KMS-11 (cell line): Measurements from ENCODE around the gene CNTN5.

Source experiments
- H2AFZ ChIP-seq: fragments of 200-600 bp; sonication (generic); 2 replicates; pipeline ENCODE4 v1.6.1; 2016; ENCODE audit warnings: antibody characterized with exemption, mixed run types, low read depth
- H3K27ac ChIP-seq: fragments of 200-600 bp; sonication (generic); 2 replicates; pipeline ENCODE4 v1.6.1; 2016; ENCODE audit warnings: mild to moderate bottlenecking, mixed run types
- H3K27me3 ChIP-seq: fragments of 200-600 bp; sonication (generic); 2 replicates; pipeline ENCODE4 v1.6.1; 2017; ENCODE audit warnings: mild to moderate bottlenecking, low read depth, mixed run types, moderate library complexity; ENCODE audit not compliant: insufficient read depth
- H3K36me3 ChIP-seq: fragments of 200-600 bp; sonication (generic); 2 replicates; pipeline ENCODE4 v1.6.1; 2017; ENCODE audit warnings: mild to moderate bottlenecking, mixed run types; ENCODE audit not compliant: insufficient read depth
- H3K4me1 ChIP-seq: fragments of 200-600 bp; sonication (generic); 2 replicates; pipeline ENCODE4 v1.6.1; 2016; ENCODE audit warnings: mild to moderate bottlenecking, low read depth, mixed run types; ENCODE audit not compliant: poor library complexity, severe bottlenecking
- H3K4me2 ChIP-seq: fragments of 200-600 bp; sonication (generic); 2 replicates; pipeline ENCODE4 v1.7.0; 2016; ENCODE audit warnings: mild to moderate bottlenecking, mixed run types
- H3K4me3 ChIP-seq: fragments of 200-600 bp; sonication (generic); IDR thresholded peaks from 2 replicates; pipeline ENCODE4 v1.6.1; 2017; ENCODE audit warnings: low read depth, low read length, mixed read lengths; ENCODE audit not compliant: insufficient read depth
- H3K79me2 ChIP-seq: fragments of 200-600 bp; sonication (generic); 2 replicates; pipeline ENCODE4 v1.6.1; 2016; ENCODE audit warnings: low read depth, mixed run types; ENCODE audit not compliant: insufficient read depth
- H3K9ac ChIP-seq: fragments of 200-600 bp; sonication (generic); 2 replicates; pipeline ENCODE4 v1.6.1; 2016; ENCODE audit warnings: mild to moderate bottlenecking, mixed run types
- H4K20me1 ChIP-seq: fragments of 200-600 bp; sonication (generic); 2 replicates; pipeline ENCODE4 v1.6.1; 2016; ENCODE audit warnings: mild to moderate bottlenecking, mixed run types; ENCODE audit not compliant: insufficient read depth
- CTCF ChIP-seq: fragments of 200-600 bp; sonication (generic); conservative IDR thresholded peaks from 2 replicates; pipeline ENCODE4 v1.6.1; 2017; ENCODE audit warnings: low read depth, mild to moderate bottlenecking, antibody characterized with exemption, low read length, moderate library complexity, mixed read lengths

The CNTN5 gene

GRCh38 chr11:99020352-99021225, at the start of gene CNTN5:
Gene CNTN5, plus strand, starts transcription at chr11:99020949.
- H3K9ac ChIP-seq = peak within 1 kb of the TSS; percentile 68

GRCh38 chr11:98979205-98979604, 41.5 kb upstream of the CNTN5 start:
- H3K4me1 ChIP-seq = no peaks in the 10 kb centered on the region

More at GRCh38 chr11:99020352-99021225, at the start of gene CNTN5:
- H4K20me1 ChIP-seq = no peaks in the 10 kb centered on the region
- H3K4me2 ChIP-seq = peak within 1 kb of the TSS; percentile 97
- H3K36me3 ChIP-seq = no peaks in the 10 kb centered on the region
- H3K27me3 ChIP-seq = no peaks in the 10 kb centered on the region
- H3K27ac ChIP-seq = peak within 1 kb of the TSS; percentile 66
- no peak for TF ChIP-seq CTCF
- H2AFZ ChIP-seq = peak within 1 kb of the TSS; percentile 38
- no peak within 1 kb of the TSS for H3K4me3 ChIP-seq
- peaks cover 64% of the 10 kb centered on the region for H3K79me2 ChIP-seq
- peaks cover 8% of the 10 kb centered on the region for H3K4me1 ChIP-seq

GRCh38 chr11:99015634-99016454, 4.9 kb upstream of the CNTN5 start:
- peaks cover 8% of the 10 kb centered on the region for H3K4me1 ChIP-seq
- H2AFZ ChIP-seq = no peak overlapping the region
- no peaks in the 10 kb centered on the region for H3K27me3 ChIP-seq
- no peak overlapping the region for H3K9ac ChIP-seq
- H4K20me1 ChIP-seq = no peaks in the 10 kb centered on the region
- peaks cover 17% of the 10 kb centered on the region for H3K79me2 ChIP-seq
- no peaks in the 10 kb centered on the region for H3K36me3 ChIP-seq
- no peak overlapping the region for H3K4me3 ChIP-seq
- H3K27ac ChIP-seq = no peak overlapping the region
- TF ChIP-seq CTCF = peak; percentile 81
- H3K4me2 ChIP-seq = no peak overlapping the region

More at GRCh38 chr11:98979205-98979604, 41.5 kb upstream of the CNTN5 start:
- no peaks in the 10 kb centered on the region for H3K36me3 ChIP-seq
- H2AFZ ChIP-seq = no peak overlapping the region
- no peak for TF ChIP-seq CTCF
- no peaks in the 10 kb centered on the region for H4K20me1 ChIP-seq
- no peak overlapping the region for H3K27ac ChIP-seq
- H3K4me2 ChIP-seq = no peak overlapping the region
- H3K9ac ChIP-seq = no peak overlapping the region
- no peaks in the 10 kb centered on the region for H3K79me2 ChIP-seq
- H3K4me3 ChIP-seq = no peak overlapping the region
- H3K27me3 ChIP-seq = no peaks in the 10 kb centered on the region

- H2AFZ ChIP-seq = peak overlapping the region; percentile 38; the same call in 1 of the 2 replicates
- peak overlapping the region; percentile 66; the same call in 1 of the 2 replicates for H3K27ac ChIP-seq
- H3K4me3 ChIP-seq = no peak overlapping the region
- peaks cover 55% of the 10 kb centered on the region for H3K79me2 ChIP-seq
- H3K4me2 ChIP-seq = peak overlapping the region; percentile 92
- H3K27me3 ChIP-seq = no peaks in the 10 kb centered on the region
- H4K20me1 ChIP-seq = no peaks in the 10 kb centered on the region
- H3K9ac ChIP-seq = peak overlapping the region; percentile 60
- TF ChIP-seq CTCF = no peak
- H3K4me1 ChIP-seq = peaks cover 8% of the 10 kb centered on the region
- no peaks in the 10 kb centered on the region for H3K36me3 ChIP-seq
Observed at GRCh38 chr11:99019696-99020095, 1.1 kb upstream of the CNTN5 start.
